GM21360 (cell line): Measurements from ENCODE around the gene CHDH.

ENCODE experiments used
- ATAC-seq: cut with Tn5 transposase; IDR thresholded peaks from one replicate; pipeline ENCODE4 v1.9.1; 2021; ENCODE audit warnings: mild to moderate bottlenecking, moderate library complexity; ENCODE audit not compliant: unreplicated experiment

The CHDH gene

DNA sequence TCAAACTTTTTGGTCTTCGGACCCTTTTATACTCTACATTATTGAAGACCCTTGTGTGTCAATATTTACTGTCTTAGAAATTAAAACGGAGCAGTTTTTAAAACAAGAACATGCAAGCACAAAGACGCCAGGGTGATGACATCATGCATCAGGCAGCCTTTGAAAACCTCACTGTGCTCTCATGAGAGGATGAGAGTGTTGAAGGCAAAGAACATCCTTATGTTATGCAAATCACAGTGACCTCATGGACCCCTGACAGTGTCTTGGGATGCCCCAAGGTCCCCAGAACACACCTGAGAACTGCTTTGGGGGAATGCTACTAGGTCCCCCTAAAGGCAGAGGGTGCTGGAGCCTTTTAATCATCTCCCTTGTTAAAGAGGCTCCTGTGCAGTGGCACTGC is 51.6 kb downstream of the CHDH start:
- ATAC-seq, result no peak

DNA sequence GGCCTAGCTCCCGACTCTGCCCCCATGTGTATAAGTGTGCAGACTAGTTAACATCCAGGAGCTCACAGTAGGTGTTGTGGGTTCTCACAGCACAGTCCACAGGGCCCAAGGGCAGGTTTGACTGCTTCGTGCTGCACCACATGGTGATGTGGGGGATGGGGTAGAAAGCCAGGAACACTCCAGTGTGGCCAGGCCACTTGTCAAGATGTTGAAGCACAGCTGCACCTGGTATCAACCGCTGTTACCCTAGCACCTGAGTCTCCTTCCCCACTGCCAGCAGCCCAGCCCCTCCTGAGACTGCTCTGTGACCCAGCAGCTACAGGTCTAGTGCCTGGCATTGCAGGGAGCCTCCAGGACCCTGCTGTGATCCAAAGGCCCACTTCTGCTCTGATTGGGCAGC is 53.4 kb downstream of the CHDH start:
- no peak for ATAC-seq

DNA sequence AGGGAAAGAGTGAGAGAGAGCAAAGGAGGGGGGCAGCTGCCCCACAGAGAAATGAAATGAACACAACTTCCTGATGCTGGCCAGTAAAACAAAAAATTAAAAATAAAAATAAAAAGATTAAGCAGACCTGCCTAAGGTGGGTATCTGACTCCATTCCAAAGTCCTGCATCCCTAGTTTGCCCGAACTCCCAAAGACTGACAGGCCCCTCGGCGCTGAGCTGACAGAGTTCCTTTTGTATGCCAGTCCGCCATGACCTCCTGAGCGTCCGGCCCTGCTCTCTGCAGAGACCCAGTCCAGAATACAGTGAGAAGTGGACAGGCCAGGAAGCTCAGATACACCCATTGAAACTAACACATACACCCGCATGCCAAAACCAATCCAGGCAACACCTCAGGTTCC is 54.9 kb downstream of the CHDH start:
- ATAC-seq, result no peak

DNA sequence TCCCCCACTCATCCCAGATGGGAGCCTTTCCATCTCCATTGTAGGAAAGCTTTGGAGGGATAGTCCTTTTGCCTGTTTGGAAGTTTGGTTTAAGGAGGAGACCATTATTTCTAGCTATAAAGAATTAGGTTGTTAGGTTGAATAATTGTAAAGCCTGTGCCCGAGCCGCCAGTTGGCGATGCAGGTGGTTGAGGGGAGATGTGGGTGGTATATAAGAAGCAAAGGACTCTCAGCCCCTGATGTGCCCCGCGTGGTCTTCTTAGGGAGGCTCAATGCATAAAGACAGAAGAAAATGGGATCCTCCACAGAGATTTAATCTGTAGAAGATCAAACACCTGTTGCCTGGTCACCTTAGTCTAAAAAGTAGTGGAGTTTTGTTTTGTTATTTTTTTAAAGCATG is 55.7 kb downstream of the CHDH start:
- ATAC-seq, result no peak

- ATAC-seq, result no peak
These were observed 56.8 kb downstream of the CHDH start for GRCh38 chr3:53789459-53789858.

DNA sequence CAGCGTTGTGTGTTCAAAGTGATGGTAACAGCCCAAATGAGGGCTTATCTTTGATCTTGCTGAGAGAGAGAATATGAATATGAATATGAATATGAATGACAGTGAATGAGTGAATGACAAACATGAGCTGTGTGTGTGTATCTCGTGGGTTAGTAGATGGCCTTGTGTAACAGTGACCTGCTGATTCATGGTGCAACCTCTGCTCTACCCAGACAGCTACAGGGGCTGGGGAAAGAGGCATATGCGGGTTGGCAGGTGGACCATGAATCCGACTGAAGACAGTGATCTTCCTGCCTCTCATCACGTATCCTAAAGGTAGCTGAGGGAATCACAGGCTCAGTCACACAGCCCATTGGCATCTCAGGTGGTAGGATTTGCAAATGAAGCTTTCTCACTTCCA is 58.2 kb downstream of the CHDH start:
- no peak for ATAC-seq

DNA sequence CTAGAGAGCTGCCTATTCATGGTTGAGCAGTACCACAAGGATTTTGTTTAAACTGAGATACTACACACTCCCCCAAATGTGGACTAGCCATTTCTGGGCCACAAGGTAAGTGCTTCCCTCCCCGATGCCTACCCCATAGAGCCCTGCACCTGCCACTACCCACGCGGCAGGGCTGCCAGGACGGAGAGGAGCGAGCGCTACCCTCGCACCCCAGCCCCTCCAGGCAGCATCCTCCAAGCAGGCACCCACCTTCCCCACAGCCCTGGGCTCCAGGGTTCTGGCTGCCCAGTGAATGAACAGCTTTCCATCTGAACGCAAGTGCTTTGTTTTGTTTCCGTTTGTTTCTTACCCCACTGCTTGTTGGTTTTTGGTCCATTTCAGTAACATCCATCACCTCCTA is 59.2 kb downstream of the CHDH start:
- no peak for ATAC-seq

DNA sequence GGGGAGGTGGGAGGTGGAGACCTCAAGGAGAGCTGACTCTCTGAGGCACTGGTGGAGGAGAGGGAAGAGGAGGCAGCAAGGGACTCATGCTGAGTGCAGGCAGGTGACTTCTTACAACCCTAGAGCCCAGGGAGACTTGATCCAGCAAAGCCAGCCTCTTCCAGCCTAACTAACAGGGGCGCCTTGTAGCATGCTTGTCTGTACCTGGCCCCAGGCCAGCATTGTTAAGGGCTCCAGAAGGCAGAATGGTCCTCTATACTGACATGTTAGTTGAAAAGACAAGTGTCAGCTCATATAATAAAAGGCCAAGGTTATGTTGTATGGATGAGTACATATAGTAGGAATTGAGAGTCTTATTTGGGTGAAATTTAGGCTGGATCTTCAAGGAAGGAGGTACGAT is 65.4 kb downstream of the CHDH start:
- ATAC-seq, result no peak

GRCh38 chr3:53780171-53780570 is 66.0 kb downstream of the CHDH start:
- ATAC-seq, result no peak

DNA sequence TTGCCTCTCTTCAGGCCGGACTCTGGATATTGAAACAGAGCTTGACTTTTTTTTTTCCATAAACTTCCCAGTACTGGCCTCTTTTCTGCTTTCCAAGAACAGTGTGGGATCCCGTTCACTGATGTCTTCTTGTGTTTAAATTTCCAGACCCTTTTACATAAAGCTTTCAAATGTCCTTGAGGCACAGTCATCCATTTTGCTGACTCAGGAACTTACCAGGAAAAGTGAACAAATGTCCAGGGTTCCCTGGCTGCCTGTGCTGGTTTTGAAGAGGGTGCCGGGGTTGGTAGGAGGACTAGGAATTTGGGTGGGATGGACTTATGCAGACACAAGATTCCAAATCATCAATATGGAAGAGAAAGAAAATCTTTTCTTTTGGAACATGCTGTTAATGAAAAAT is 68.1 kb downstream of the CHDH start:
- no peak for ATAC-seq

GRCh38 chr3:53777468-53777867 is 68.8 kb downstream of the CHDH start:
- ATAC-seq, result no peak

DNA sequence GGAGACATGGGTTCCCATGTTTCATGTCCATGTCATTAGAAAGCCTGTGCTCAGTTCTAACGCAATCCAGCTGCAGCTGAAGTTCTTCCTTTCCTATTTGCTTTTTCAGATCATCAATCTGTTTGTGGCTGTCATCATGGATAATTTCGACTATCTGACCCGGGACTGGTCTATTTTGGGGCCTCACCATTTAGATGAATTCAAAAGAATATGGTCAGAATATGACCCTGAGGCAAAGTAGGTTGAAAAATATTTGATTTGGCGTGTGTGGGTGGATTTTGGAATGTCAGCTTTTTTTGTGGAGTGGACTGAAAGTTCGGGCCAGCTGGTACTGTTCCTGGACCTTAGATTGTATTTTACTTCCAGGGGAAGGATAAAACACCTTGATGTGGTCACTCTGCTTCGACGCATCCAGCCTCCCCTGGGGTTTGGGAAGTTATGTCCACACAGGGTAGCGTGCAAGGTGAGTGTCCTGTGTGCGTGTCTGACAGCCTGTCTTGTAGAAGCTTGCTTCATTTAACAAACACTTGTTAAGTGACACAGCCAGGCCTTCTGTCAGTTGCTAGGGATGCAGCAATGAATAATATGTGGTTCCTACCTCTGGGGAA is 69.6 kb downstream of the CHDH start:
- no peak for ATAC-seq

GRCh38 chr3:53775834-53776251 is 70.4 kb downstream of the CHDH start:
- ATAC-seq, result no peak

GRCh38 chr3:53775018-53775417 is 71.2 kb downstream of the CHDH start:
- no peak for ATAC-seq

DNA sequence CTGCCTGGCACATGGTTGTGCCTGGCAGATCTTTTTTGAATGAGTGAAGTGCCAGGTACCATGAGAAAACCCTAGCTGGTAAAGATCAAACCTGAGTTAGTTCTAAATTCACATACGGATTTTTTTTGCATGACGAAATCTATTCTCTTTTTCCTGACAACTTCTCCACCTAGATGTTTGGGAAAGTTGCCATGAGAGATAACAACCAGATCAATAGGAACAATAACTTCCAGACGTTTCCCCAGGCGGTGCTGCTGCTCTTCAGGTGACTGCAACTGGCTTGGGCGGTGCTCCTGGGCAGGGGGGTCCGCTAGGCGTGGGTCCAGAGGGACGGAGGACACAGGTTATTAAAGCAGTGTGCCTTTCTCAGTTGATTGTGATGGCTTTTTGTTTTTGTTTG is 71.8 kb downstream of the CHDH start:
- peak; percentile 3 for ATAC-seq

- peak; percentile 88 for ATAC-seq
These were observed 72.4 kb downstream of the CHDH start for GRCh38 chr3:53773611-53774368.

DNA sequence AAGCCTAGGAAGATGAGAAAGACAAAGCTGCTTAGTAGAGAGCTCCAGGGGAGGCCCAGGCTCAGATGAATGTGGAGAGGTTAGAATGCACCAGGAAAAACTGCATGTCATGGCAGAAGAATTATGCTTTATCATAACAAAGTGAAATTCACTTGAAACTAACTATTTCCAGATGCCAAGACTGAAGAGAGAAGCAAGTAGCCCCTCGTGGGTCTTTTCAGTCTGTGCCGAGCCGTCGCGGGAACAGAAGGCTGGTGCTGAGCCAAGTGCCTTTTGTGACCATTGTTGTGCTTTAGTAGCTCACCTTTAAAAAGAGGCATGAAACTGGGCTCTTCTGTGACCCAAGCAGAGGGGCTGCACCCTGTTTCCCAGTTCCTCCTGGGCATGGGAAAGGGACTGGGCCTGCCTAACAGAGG is 73.2 kb downstream of the CHDH start:
- ATAC-seq, result no peak

GRCh38 chr3:53772562-53772961 is 73.7 kb downstream of the CHDH start:
- no peak for ATAC-seq

- no peak for ATAC-seq
These were observed 77.5 kb downstream of the CHDH start for GRCh38 chr3:53768478-53769459.

DNA sequence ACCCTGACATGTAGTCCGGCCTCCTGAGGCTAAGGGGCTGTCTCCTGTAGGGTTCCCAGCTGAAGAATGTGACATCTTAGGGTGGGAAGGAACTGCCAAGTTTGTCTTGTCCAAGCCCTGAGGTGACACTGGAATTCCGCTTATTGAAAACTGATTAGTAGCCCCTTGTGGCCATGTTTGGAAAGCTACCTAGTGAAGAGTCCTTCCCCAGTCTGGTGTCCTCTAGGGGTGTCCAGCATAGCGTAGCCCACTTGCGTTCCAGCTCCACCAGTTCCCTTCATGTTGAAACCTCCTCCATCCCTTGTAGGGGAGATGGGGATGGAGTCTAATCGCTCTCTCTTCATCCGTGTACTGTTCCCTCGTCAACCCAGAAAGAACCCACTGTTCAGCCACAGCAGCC is 79.5 kb downstream of the CHDH start:
- no peak for ATAC-seq

GRCh38 chr3:53765753-53766152 is 80.5 kb downstream of the CHDH start:
- ATAC-seq, result no peak
